ENCODE measurements around the gene TRPC1.

TRPC1 gene

DNA sequence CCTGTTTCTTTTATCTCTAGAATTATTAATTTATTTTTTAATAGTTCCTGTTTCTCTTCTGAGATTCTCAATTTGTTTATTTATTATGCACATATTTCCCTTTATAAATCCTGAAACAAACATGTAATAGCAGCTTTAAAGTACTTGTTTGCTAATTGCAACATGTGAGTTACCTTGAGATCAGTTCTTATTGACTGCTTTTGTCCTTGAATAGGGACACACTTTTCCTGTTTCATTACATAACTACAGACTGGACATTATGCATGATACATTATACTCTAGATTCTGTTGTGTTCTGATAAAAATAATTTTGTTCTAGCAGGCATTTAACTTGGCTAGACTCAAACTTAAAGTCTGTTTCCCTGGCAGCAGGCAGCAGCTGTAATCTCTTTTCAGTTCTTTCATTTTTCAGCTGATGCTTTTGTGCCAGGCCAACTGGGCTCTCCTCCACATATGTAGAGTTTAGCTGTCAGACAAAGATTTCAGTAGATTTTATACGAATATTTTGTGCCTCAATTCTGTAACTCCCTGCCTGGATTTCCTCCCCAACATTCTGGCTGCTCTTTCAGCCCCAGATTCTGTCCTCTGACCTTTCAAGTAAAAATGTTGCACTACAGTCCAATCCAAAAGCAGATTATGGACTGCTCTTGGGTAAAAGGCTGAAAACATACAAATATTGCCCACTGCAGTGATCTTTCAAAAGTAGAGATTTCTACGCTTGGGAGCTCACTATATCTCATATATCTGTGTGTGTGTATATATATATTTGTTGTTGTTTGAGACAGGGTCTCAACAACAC, 123.1 kb downstream of the TRPC1 start:
- DNase-seq: no peak

DNA sequence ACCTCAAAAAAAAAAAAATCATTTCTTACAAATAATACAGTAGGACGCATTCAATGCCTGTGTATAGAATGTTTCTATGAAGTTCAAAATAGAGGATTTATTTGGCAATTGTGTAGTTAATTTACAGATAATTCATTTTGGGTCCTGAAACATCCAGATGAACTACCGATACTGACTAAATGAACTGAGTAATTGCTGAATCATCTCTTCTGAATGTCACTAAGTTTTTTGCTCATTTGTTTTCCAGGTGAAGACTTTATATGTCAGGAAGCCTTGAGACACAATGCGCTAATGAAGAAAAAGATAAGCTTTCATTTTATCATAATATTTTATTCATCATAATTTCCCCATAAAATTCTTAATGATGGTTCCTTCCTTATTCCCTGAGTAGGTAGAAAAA, 125.3 kb downstream of the TRPC1 start:
- DNase-seq: no peak

DNA sequence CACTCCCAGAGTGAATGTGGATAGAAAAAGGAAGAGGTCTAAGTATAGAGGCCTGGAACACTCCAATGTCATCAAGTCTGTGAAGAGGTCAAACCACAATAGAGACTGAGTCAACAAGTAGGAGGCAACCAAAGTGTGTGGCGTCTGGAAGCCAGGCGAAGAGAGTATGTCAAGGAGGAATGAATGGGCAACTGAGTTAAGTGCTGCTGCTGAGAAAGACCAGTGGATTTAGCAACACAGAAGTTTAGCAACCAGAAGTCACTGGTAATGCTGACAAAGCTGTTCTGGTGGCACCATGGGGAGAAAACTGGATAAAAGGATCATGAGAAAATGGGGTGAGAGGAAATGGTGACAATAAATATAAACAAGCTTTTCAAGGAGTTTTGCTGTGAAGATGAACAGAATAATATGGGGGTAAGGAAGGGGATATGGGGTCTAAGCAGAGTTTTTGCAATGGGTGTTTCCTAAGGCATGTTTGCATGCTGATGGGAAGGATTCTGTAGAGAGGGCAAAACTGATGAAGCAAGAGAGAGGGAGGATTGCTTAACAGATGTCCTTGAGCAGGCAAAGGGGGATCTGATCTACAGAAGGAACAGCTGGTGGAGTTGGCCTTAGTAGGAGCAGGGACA, 126.7 kb downstream of the TRPC1 start:
- no peak for DNase-seq

DNA sequence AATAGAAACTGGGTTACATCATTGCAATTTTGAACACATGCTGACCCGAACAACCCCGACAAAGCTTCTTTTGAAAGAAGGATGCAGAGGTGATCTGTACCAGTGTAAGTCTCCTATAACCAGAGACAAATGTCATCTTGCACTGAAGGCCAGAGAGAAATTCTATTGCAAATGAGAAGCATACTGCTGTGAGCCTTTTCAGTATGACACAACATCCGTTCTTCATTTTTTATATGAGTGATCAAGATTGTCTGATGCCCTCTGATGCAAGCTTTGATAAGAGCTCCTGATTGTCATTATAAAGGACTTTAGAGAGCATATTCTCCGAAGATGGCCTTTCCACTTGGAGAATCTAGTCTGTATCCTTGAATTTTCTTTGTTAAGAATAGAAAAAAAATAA, 128.2 kb downstream of the TRPC1 start:
- DNase-seq: no peak

DNA sequence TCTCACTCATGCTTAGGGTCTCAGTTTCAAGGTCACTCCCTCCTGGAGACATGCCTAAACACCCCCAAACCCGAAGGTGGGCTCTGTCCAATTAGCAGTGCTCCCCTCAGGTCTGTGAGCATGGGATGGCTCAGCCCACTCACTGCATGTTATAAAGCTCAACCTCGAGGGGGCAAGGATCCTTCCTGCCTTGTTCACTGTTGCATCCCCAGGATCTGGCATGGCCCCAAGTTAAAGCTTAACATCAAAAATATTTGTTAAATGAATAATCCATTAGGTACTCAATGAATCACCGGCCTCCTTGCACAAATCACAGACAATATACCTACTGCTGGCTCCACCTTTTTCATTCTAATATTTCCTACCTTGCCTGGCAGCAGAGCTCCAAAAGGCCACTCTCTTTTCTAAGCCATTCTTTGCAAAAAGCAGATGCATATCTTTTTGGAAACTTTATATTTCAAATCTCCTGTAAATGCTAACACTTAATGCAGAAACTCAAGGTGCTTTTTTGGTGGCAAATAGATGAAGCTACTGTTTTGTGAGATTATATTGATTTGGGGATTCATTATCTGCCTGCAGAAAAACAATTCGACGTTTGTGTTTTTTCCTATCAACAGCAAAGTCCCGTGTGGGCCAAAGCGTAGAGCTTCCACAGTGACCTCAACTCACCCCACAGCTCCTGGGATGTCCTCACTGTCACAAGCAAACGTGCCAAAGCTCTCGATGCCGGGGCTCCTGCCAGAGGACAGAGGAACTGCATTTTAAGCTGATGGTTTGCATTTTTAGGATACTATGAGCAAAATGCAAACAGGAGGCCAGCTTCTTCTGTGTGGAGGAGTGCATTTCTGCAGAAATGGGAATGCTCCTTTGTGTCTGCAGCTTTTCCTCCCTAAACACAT, 129.7 kb downstream of the TRPC1 start:
- DNase-seq: no peak

DNA sequence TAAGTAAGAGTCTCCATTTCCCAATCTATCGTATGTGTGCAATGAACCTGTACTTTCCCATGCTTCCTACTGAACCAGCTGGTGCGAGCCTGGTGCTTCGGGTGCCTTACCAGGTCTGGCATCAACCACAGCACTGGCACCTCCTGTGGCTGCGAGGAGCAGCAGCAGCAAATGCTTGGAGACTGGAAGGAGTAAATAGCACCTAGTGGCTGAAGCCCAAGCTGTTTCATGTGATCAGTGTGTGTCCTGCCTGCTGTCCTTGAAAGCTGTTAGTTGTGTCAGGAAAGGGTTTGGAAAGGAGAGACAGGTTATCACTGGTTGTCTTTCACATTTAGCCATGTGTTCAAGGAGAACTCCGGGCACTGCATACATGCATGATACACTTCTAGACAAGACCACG, 133.2 kb downstream of the TRPC1 start:
- DNase-seq: no peak
